HCT116 (cell line): ENCODE data around the gene TBX2. TPM values are rescaled to one million over a fixed set of nuclear protein-coding genes. Genes with fewer than 3 reads are reported as not detected.

Experiments used
- ATAC-seq: fragments of 200-7000 bp; cut with Tn5 transposase; 2 replicates; pipeline ENCODE4 v1.9.1; 2020; ENCODE audit warnings: mild to moderate bottlenecking, moderate library complexity
- BruUV-seq: library from RNA; stranded (reverse); fragments of 400-500 nt; replicated peaks from 2 replicates; lab custom pipeline; 2021; lab: Mats Ljungman, UMichigan
- CTCF ChIA-PET: fragments of 300-600 bp; sonication (Branson Sonifier 250); formaldehyde crosslinking; loops from one replicate; lab custom pipeline; 2021; ENCODE audit warnings: antibody characterized with exemption; lab: Charles Lee
- POLR2A ChIA-PET: fragments of 300-600, 350-600 bp; sonication (Branson Sonifier 250); formaldehyde crosslinking; loops from one replicate; lab custom pipeline; 2021; ENCODE audit warnings: antibody characterized with exemption; lab: Charles Lee
- RAD21 ChIA-PET, 2 experiments: fragments of 300-600 bp; sonication (Branson Sonifier 250); formaldehyde crosslinking; loops; one replicate each; lab custom pipeline; 2023; ENCODE audit warnings: low total read pairs in 2 of 2; ENCODE audit not compliant: uncharacterized antibody in 2 of 2, unreplicated experiment in 2 of 2, low non-redundant PET in 1 of 2; lab: Charles Lee
- DNase-seq: peaks from one replicate; pipeline ENCODE4 v3.0.0-alpha.2; 2010; ENCODE audit warnings: low read depth, low spot score
- H2AFZ ChIP-seq: fragments of 200-600 bp; shearing (Covaris generic), sonication (generic); 2 replicates; pipeline ENCODE4 v1.6.1; 2017; ENCODE audit warnings: low read depth, mixed run types, mixed read lengths, antibody characterized with exemption, low read length; ENCODE audit not compliant: poor library complexity, severe bottlenecking
- H3K27ac ChIP-seq: 2 replicates; pipeline ENCODE4 v1.5.1; 2012; ENCODE audit warnings: low read depth, low read length
- H3K27me3 ChIP-seq: fragments of 200-600 bp; sonication (generic); 2 replicates; pipeline ENCODE4 v1.6.1; 2016; ENCODE audit warnings: mixed run types, low read length, mixed read lengths; ENCODE audit not compliant: insufficient read depth
- H3K36me3 ChIP-seq, 2 experiments: fragments of 200-500 bp in 1 of 2; fragments of 200-600 bp in 1 of 2; sonication (Bioruptor generic) in 1 of 2; sonication (generic) in 1 of 2; 2 replicates each; pipeline versions ENCODE4 v1.5.1 to v1.6.1; 2014 to 2016; ENCODE audit warnings: low read length in 2 of 2, inconsistent platforms in 1 of 2, mixed read lengths in 1 of 2, mixed run types in 1 of 2; ENCODE audit not compliant: insufficient read depth in 2 of 2, control insufficient read depth in 1 of 2
- H3K4me1 ChIP-seq, 2 experiments: fragments of 200-600 bp in 1 of 2; sonication (generic) in 1 of 2; 2 replicates each; pipeline versions ENCODE4 v1.5.1 to v1.6.1; 2012 to 2017; ENCODE audit warnings: low read length in 2 of 2, inconsistent platforms in 1 of 2, mild to moderate bottlenecking in 1 of 2, mixed read lengths in 1 of 2, mixed run types in 1 of 2, moderate library complexity in 1 of 2; ENCODE audit not compliant: insufficient read depth in 2 of 2, control insufficient read depth in 1 of 2
- H3K4me2 ChIP-seq: fragments of 200-600 bp; sonication (generic); 2 replicates; pipeline ENCODE4 v1.6.1; 2017; ENCODE audit warnings: mixed run types, low read length, mixed read lengths
- H3K4me3 ChIP-seq, 2 experiments: fragments of 200-600 bp in 1 of 2; sonication (generic) in 1 of 2; replicated peaks in 1 of 2; 2 replicates each; pipeline ENCODE4 v1.5.1; 2011 to 2016; ENCODE audit warnings: low read length in 2 of 2, control low read depth in 1 of 2, low read depth in 1 of 2, mild to moderate bottlenecking in 1 of 2, mixed read lengths in 1 of 2, mixed run types in 1 of 2
- H3K79me2 ChIP-seq: fragments of 200-600 bp; sonication (generic); 2 replicates; pipeline ENCODE4 v1.6.1; 2017; ENCODE audit warnings: mild to moderate bottlenecking, mixed run types, low read length, moderate library complexity, mixed read lengths; ENCODE audit not compliant: insufficient read depth
- H3K9ac ChIP-seq: fragments of 200-600 bp; sonication (generic); 2 replicates; pipeline ENCODE4 v1.6.1; 2016; ENCODE audit warnings: low read length, mixed read lengths
- H3K9me2 ChIP-seq: fragments of 200-600 bp; sonication (generic), shearing (Covaris generic); 2 replicates; pipeline ENCODE4 v1.6.1; 2017; ENCODE audit warnings: mixed run types, mild to moderate bottlenecking, moderate library complexity; ENCODE audit not compliant: insufficient read depth
- H3K9me3 ChIP-seq, 2 experiments: fragments of 200-500 bp in 1 of 2; fragments of 200-600 bp in 1 of 2; sonication (Bioruptor generic) in 1 of 2; sonication (generic) in 1 of 2; 2 replicates each; pipeline ENCODE4 v1.6.1; 2014 to 2017; ENCODE audit warnings: low read length in 2 of 2, mixed read lengths in 2 of 2, inconsistent platforms in 1 of 2, low read depth in 1 of 2, mild to moderate bottlenecking in 1 of 2, mixed run types in 1 of 2, moderate library complexity in 1 of 2; ENCODE audit not compliant: control insufficient read depth in 1 of 2, insufficient read depth in 1 of 2
- H4K20me1 ChIP-seq: fragments of 200-600 bp; sonication (generic), shearing (Covaris generic); 2 replicates; pipeline ENCODE4 v1.6.1; 2017; ENCODE audit warnings: mixed run types, mild to moderate bottlenecking, moderate library complexity; ENCODE audit not compliant: insufficient read depth
- CBX3 ChIP-seq: IDR thresholded peaks from 2 replicates; pipeline ENCODE4 v1.6.1; 2012; ENCODE audit warnings: low read depth
- CEBPB ChIP-seq: IDR thresholded peaks from 2 replicates; pipeline ENCODE4 v1.6.1; 2012; ENCODE audit warnings: low read depth
- ELF1 ChIP-seq: IDR thresholded peaks from 2 replicates; pipeline ENCODE4 v1.6.1; 2012; ENCODE audit warnings: low read depth, borderline replicate concordance
- EZH2phosphoT487 ChIP-seq: fragments of 200-600 bp; IDR thresholded peaks from 2 replicates; pipeline ENCODE4 v1.6.1; 2018; ENCODE audit warnings: antibody characterized with exemption, borderline replicate concordance
- FOSL1 ChIP-seq: IDR thresholded peaks from 2 replicates; pipeline ENCODE4 v1.6.1; 2012; ENCODE audit warnings: low read depth
- JUND ChIP-seq: IDR thresholded peaks from 2 replicates; pipeline ENCODE4 v1.6.1; 2012
- POLR2A ChIP-seq: IDR thresholded peaks from 2 replicates; pipeline ENCODE4 v1.7.0; 2011; ENCODE audit warnings: borderline replicate concordance; ENCODE audit not compliant: insufficient read depth, insufficient read length; ENCODE audit errors: extremely low read depth
- POLR2AphosphoS5 ChIP-seq: IDR thresholded peaks from 2 replicates; pipeline ENCODE4 v1.6.1; 2011; ENCODE audit warnings: mild to moderate bottlenecking, low read depth, low read length, moderate library complexity
- SP1 ChIP-seq: IDR thresholded peaks from 2 replicates; pipeline ENCODE4 v1.6.1; 2012; ENCODE audit warnings: low read depth
- SRF ChIP-seq: IDR thresholded peaks from 2 replicates; pipeline ENCODE4 v1.6.1; 2012; ENCODE audit warnings: low read depth
- TCF7L2 ChIP-seq: IDR thresholded peaks from 2 replicates; pipeline ENCODE4 v1.7.0; 2011; ENCODE audit warnings: borderline replicate concordance, inconsistent platforms; ENCODE audit not compliant: insufficient read depth, insufficient read length; ENCODE audit errors: extremely low read depth
- YY1 ChIP-seq: IDR thresholded peaks from 2 replicates; pipeline ENCODE4 v1.6.1; 2011; ENCODE audit warnings: low read length, low read depth, moderate library complexity, mild to moderate bottlenecking; ENCODE audit not compliant: insufficient replicate concordance; ENCODE audit errors: extremely low read depth
- ZNF274 ChIP-seq: fragments of 200-500 bp; sonication (Bioruptor generic); IDR thresholded peaks from 2 replicates; pipeline ENCODE4 v1.6.1; 2014; ENCODE audit warnings: mild to moderate bottlenecking, low read depth, low read length, inconsistent platforms
- intact Hi-C: fragments of 100-400 bp; cut with micrococcal nuclease; formaldehyde crosslinking; loops from 2 replicates; pipeline ENCODE4 v1.10.0; 2022
- total RNA-seq: library from RNA; stranded (reverse); gene quantifications from one replicate; pipeline ENCODE4 v1.2.1, GENCODE V29; 2021; ENCODE audit not compliant: unreplicated experiment
- TF ChIP-seq, protein P1 (sequence below): IDR thresholded peaks from 2 replicates; pipeline ENCODE4 v1.6.1; 2012; ENCODE audit warnings: low read depth
- TF ChIP-seq, protein P2 (sequence below): IDR thresholded peaks from 2 replicates; pipeline ENCODE4 v1.6.1; 2012
- TF ChIP-seq, protein P3 (sequence below): IDR thresholded peaks from 2 replicates; pipeline ENCODE4 v1.6.1; 2011; ENCODE audit warnings: mild to moderate bottlenecking, low read length, moderate library complexity; ENCODE audit not compliant: insufficient replicate concordance; ENCODE audit errors: extremely low read depth

Gene TBX2
- total RNA-seq, 1 experiment from 2014 or later, result 0.71 TPM

DNA sequence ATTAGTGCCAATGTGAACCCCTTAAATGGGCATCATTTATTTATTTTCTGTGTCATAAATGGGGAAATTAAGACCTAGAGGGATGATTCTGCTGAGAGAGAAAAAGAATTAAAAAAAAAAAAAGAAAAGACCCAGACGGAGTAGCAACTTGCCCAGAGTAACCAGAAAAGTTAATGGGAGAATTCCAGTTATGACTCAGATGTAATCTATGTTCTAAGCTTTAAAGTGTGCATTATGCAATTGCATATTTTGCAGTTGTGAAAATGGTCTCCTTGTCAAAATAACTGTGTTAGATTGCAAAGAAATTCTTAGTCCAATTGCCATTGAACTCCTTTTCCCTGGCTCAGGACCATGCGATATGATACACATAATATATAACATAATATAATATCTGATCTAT lies 38.6 kb upstream of the TBX2 start:
- Histone ChIP-seq H3K79me2 (no peaks in the 10 kb centered on the region), H4K20me1 (no peaks in the 10 kb centered on the region), H3K4me2 (no peak overlapping the region), H3K9me3 (no peaks in the 10 kb centered on the region), H3K9ac (no peak overlapping the region), H3K36me3 (no peaks in the 10 kb centered on the region), H3K9me2 (no peaks in the 10 kb centered on the region), H3K27ac (no peak overlapping the region), H3K4me3 (no peak overlapping the region), H3K27me3 (peaks cover 15% of the 10 kb centered on the region; the same call in 1 of the 2 replicates), H2AFZ (no peak overlapping the region), H3K4me1 (peaks cover 6 to 9% of the 10 kb centered on the region in 2 experiments)
- ChIA-PET CTCF (no interaction called here), POLR2A (no interaction called here), RAD21 (no interaction called here)
- no TSS peak for BruUV-seq
- no peak for DNase-seq
- TF ChIP-seq, protein P1, sequence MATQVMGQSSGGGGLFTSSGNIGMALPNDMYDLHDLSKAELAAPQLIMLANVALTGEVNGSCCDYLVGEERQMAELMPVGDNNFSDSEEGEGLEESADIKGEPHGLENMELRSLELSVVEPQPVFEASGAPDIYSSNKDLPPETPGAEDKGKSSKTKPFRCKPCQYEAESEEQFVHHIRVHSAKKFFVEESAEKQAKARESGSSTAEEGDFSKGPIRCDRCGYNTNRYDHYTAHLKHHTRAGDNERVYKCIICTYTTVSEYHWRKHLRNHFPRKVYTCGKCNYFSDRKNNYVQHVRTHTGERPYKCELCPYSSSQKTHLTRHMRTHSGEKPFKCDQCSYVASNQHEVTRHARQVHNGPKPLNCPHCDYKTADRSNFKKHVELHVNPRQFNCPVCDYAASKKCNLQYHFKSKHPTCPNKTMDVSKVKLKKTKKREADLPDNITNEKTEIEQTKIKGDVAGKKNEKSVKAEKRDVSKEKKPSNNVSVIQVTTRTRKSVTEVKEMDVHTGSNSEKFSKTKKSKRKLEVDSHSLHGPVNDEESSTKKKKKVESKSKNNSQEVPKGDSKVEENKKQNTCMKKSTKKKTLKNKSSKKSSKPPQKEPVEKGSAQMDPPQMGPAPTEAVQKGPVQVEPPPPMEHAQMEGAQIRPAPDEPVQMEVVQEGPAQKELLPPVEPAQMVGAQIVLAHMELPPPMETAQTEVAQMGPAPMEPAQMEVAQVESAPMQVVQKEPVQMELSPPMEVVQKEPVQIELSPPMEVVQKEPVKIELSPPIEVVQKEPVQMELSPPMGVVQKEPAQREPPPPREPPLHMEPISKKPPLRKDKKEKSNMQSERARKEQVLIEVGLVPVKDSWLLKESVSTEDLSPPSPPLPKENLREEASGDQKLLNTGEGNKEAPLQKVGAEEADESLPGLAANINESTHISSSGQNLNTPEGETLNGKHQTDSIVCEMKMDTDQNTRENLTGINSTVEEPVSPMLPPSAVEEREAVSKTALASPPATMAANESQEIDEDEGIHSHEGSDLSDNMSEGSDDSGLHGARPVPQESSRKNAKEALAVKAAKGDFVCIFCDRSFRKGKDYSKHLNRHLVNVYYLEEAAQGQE, result no peak
- TF ChIP-seq, protein P2, sequence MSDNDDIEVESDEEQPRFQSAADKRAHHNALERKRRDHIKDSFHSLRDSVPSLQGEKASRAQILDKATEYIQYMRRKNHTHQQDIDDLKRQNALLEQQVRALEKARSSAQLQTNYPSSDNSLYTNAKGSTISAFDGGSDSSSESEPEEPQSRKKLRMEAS, result no peak
- TF ChIP-seq FOSL1 (no peak), ELF1 (no peak)
- intact Hi-C loops, result no loop called here
- no peak for ATAC-seq

DNA sequence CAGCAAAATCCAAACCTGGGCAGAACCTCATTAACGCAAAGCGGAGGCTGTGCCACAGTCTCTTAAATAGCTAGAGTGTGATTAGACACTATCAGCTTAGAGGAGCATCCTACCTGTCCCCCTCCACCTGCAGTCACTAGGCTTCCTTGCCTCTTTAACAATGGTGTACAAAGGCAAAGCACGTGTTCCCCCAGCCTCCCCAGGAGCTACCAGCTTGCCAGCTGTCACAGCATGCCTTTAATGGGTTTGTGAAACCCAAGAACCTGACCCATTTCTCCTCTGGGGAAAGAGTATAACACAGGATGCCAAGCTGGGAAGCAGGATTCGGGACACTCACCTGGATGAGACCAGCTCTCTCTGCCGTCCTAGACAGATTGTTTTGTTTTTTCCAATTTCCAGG lies 37.2 kb upstream of the TBX2 start:
- Histone ChIP-seq H3K9me3 (no peaks in the 10 kb centered on the region), H3K27me3 (peaks cover 15% of the 10 kb centered on the region; the same call in 1 of the 2 replicates), H4K20me1 (no peaks in the 10 kb centered on the region), H3K4me3 (no peak overlapping the region), H3K79me2 (no peaks in the 10 kb centered on the region), H3K4me2 (no peak overlapping the region), H3K27ac (no peak overlapping the region), H2AFZ (no peak overlapping the region), H3K9me2 (no peaks in the 10 kb centered on the region), H3K4me1 (no peaks in the 10 kb centered on the region; a peak in 1 of 4 replicates), H3K9ac (no peak overlapping the region), H3K36me3 (no peaks in the 10 kb centered on the region)
- BruUV-seq, result no TSS peak
- DNase-seq, result no peak
- RAD21 ChIA-PET, result no interaction called here
- ATAC-seq, result no peak
- intact Hi-C loops, result no loop called here
- POLR2A ChIA-PET, result no interaction called here
- CTCF ChIA-PET, result interaction anchor here (1.3 kb wide), 1 partner anchor 642 kb away, joined by 4 read pairs; no protein-coding TSS in a partner anchor
- TF ChIP-seq YY1 (no peak), SP1 (no peak), POLR2AphosphoS5 (no peak), ZNF274 (no peak), EZH2phosphoT487 (no peak), POLR2A (no peak), SRF (no peak), ELF1 (no peak), CBX3 (no peak), JUND (no peak), TCF7L2 (no peak), CEBPB (no peak)
- TF ChIP-seq, protein P3, sequence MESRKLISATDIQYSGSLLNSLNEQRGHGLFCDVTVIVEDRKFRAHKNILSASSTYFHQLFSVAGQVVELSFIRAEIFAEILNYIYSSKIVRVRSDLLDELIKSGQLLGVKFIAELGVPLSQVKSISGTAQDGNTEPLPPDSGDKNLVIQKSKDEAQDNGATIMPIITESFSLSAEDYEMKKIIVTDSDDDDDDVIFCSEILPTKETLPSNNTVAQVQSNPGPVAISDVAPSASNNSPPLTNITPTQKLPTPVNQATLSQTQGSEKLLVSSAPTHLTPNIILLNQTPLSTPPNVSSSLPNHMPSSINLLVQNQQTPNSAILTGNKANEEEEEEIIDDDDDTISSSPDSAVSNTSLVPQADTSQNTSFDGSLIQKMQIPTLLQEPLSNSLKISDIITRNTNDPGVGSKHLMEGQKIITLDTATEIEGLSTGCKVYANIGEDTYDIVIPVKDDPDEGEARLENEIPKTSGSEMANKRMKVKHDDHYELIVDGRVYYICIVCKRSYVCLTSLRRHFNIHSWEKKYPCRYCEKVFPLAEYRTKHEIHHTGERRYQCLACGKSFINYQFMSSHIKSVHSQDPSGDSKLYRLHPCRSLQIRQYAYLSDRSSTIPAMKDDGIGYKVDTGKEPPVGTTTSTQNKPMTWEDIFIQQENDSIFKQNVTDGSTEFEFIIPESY, result no peak
